Activated T-helper 9 cell treated with anti-CD3 and anti-CD28 coated beads, Interleukin-2, amount 50 U/mL, for 16 hours (primary cell): ENCODE data around the gene SCN9A.
"Not testable (repeated sequence)": the region's sequence is repeated elsewhere in the genome, so short reads cannot be mapped to it uniquely, and the experiment has no call there.

Experiments
- DNase-seq: peaks from one replicate; pipeline ENCODE4 v3.0.0-alpha.2; 2020; ENCODE audit warnings: low read depth

Gene SCN9A

DNA sequence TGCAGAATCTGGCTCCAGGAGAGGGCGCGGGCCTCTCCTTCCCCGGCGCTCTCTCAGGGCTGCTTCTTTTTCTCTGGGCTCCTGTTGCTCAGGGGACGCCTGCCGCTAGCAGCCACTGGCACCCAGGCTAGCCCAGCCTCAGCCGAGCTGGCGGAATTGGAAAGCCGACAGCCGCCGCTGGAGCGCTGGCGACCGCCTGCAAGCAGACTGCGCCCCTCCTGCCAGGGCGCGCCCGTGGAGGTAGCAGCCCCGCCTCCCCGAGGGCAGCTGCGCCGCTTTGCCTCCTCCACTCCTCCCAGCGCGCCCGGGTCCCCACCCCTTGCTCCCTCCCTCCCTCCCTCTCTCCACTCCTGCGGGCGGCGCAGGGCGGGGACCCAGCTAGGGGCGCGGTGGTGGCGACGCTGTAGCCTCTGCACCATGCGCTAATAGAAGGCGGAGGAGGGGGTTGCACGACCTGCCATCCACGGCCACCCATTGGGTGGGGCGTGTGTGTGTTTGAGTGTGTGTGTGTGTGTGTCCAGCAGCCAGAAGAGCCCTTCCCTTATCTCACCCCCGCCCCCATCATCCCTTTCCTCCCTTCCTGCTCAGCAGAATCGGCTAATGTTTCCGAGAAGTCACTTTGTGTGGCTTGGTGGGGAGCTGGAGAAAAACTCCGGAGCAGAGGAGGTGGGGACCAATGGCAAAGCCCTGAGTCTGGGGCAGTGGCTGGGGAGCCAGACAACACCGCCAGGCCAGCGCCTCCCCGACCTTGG lies at the start of gene SCN9A:
Gene SCN9A (minus strand): TSS at position 209 of the 752 bp plus-strand sequence. CDS start 64,188 bp downstream, outside the sequence.
- no peak for DNase-seq

DNA sequence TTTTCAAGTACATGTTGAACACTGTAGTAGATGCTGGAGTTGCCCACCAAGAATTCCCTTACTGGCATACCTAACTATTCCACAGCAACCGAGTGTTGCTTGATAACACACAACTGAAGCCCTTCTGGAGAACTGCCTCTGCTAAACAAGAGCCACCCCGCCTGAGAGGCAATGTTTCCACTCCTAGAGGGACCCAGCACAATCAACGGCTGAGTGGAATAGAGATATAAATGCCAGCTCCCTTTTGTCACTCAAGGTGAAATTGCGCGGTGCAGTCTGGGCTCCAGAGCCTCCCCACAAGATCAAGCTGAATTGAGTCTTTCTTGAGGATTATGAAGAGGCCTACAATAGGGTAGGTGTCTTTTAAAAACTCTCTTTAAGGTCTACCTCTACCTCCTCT lies 49.1 kb upstream of the SCN9A start:
- no peak for DNase-seq

DNA sequence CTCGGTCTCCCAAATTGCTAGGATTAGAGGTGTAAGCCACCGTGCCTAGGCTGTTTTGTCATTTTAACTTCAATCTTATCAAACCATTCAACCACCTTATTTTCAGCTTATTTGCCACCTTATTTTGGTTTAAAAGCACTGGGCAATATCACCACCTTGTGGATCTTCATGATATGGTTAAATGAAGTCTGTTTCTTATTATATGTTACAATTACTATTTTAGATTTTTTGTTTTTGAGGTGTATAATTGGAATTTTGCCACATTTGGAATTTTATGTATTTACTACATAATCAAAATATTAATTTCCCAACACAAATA lies 43.8 kb upstream of the SCN9A start:
- DNase-seq = no peak

- no peak for DNase-seq
Measured at GRCh38 chr2:166418853-166419615, 43.3 kb upstream of the SCN9A start.

DNA sequence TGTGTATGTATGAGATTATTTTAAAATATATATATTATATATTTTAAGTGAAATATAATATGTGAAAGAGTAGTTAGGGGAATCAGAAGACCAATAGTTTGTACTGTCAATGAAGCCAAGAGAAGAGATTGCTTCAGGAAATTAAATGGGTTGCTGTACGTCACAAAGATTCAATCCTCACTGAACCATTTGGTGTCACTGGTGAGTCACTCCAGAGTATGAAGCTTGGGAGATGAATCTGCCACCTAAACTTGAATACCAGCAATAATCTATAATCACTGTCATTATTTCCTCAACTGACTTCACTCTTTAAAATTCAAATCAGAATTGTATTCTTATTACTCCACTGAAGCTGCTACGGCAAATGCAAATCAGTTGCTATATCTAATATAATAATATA lies 41.9 kb upstream of the SCN9A start:
- DNase-seq = no peak

DNA sequence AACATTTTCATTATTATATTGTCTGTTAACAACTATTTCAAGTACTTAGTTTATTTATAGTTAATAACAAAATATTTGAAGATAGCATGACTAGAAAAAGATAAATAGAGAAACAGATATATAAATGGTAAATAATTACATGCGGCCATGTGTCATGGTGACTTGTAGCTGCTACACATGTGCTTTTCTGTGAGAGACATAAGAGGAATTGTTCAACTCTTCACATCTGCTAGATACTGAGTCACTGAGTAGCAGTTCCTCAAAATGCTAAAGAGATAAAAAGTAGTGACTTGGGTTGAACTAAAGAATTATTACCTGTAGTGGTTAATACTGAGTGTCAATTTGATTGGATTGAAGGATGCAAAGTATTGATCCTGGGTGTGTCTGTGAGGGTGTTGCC lies 37.5 kb upstream of the SCN9A start:
- DNase-seq = no peak

DNA sequence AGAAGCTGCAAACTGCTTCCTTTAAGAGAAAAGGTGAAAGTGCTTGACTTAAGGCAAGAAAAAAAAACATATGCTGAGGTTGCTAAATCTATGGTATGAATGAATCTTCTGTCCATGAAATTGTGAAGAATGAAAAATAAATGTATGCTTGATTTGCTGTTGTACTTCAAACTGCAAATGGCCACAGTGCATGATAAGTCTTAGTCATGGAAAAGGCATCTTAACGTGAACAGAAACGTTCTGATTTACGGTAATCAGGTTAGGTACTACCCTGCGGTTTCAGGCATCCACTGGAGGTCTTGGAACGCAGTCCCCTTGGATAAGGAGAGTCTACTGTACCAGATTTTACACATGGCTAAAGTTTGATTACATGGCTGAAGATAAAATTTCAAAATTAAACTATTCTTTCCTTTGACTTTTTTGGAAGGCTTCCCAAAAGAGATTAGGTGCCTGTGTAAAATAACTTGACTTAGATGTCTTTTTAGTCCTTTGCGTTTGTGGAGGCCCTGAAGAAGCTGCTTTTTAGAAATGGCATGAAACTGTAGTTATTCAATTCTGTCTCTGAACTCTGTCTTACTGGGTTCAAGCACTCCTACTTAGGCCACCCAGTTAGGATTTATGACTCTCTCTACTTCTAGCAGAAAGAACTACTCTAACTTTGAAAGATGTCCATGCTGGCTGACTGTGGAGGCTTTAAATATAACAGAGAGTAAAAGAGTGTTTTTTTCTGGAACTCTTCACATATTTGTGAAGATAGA lies 35.9 kb upstream of the SCN9A start:
- no peak for DNase-seq

GRCh38 chr2:166410828-166411472 lies 35.2 kb upstream of the SCN9A start:
- no peak for DNase-seq

DNA sequence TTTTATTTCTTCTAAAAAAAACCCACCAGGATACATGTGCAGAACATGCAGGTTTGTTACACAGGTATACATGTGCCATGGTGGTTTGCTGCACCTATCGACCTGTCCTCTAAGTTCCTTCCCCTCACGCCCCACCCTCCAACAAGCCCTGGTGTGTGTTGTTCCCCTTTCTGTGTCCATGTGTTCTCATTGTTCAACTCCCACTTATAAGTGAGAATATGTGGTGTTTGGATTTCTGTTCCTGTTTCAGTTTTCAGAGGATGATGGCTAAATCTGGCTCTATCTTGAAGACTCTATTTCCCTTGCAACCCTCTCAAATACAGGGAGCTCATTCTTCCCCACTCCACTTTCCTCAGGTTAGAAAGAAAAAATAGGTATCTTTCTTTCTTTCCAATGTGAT lies 32.0 kb upstream of the SCN9A start:
- DNase-seq = not testable (repeated sequence)

GRCh38 chr2:166406374-166406773 lies 30.6 kb upstream of the SCN9A start:
- no peak for DNase-seq

- no peak for DNase-seq
Measured at GRCh38 chr2:166405569-166405926, 29.8 kb upstream of the SCN9A start.

DNA sequence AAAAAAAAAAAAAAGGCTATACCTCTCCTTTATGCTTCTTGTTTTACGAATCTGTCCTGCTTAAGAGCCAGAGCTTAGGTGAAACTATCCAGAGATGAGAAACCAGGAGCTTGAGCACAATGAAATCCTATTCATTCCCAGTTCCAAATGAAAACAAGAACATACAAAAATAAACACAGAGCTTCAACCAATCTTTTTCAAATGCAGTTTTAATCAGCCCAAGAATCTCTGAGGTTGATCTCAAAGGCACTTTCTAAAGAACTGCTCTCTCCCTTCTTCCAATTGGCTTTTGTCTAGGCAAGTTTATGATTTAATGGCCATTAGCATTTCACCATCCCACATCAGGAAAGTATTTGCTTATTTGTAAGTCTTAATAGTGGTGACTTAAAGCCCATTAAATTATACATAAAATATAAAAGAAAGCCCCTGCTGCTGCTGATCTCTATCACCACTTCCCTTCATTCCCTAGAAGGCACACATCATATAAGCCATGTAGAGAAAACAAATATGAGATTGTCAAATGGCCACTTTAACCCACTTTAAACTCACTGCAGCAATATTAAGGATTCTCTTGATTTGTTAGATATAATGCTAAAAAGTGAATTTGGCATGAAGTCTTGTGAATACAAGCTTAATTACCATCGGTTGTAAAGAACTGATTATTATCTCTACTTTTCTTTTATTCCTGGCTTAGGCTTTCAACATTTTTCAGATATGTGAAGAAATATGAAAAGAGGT lies 29.3 kb upstream of the SCN9A start:
- DNase-seq = no peak

DNA sequence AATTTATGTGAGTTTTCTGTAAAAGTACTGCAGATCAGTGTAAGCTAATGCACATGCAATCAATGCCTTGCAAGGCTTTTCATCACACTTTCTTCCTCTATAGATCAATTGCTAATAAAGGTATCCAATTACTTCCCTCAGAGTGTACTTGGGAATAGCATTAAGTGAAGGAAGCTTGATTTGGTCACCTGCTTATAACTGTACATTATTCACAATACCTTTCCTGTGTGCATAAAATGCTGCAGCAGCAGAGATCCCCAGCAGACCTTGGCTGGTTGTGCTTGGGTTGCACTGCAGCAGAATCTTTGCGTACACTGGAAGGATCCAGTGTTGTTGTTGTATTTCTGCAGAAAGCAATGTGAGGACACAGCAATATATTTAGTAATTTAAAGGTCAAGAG lies 18.5 kb upstream of the SCN9A start:
- no peak for DNase-seq

- DNase-seq = no peak
Measured at GRCh38 chr2:166393008-166393407, 17.3 kb upstream of the SCN9A start.

- DNase-seq = no peak
Measured at GRCh38 chr2:166388481-166389070, 12.8 kb upstream of the SCN9A start.

- DNase-seq = no peak
Measured at GRCh38 chr2:166385313-166385712, 9.6 kb upstream of the SCN9A start.

- no peak for DNase-seq
Measured at GRCh38 chr2:166384774-166385173, 9.0 kb upstream of the SCN9A start.

GRCh38 chr2:166382448-166382847 lies 6.7 kb upstream of the SCN9A start:
- DNase-seq = no peak

- no peak for DNase-seq
Measured at GRCh38 chr2:166380615-166381014, 4.9 kb upstream of the SCN9A start.

DNA sequence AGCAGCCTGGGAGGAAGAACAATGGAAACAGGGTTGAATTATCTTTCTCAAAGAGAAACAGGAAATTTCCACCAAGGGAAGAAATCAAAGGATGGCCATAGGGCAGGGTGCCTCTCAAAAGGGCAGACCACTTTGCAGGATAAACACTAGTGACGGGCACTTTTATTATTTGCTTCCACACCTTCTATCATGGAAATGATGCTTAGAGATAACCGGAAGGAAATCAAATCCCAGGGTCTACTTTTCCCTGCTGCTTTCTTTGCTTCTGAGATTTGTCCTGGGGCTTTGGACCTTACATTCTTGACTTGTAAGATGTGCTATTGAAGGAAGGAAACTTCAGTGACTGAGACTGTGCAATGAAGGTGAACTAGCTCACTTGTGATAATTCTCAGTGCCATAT lies 1.1 kb upstream of the SCN9A start:
- DNase-seq = no peak

- no peak for DNase-seq
Measured at GRCh38 chr2:166376488-166376828, 714 bp upstream of the SCN9A start.
